Measurements from ENCODE around the gene PTPRM. TPM values are rescaled to one million over a fixed set of nuclear protein-coding genes. Genes with fewer than 3 reads are reported as not detected.

Gene PTPRM
- total and polyA plus RNA-seq, 2 of the 8 experiments (the other 6 are each of a cell fraction or from before 2014, with no cell fraction given) = 4.1 to 7.0 TPM

DNA sequence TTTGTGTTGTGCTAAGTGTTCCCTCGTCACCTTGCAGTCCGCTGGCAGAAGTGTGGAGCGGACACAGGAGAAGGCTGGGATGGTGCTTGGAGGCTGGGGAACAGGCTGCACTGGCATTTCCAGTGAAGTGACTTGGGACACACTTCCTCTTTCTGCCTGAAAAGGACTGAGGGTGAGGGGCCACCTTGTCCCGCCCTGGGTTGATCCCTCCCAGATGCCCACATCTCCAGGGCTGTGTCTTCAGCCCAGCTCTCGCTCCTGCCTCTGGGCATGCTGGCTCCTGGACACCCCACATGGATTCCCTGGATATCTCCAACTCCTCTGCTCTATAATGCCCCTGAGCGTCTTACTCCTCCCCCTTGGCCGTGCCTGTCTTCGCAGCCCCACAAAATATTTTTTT is 412.6 kb downstream of the PTPRM start:
- no peak overlapping the region for H2BK120ac ChIP-seq (replicated peaks; ENCODE audit: low read depth, low read length)
- no peak overlapping the region for H3K18ac ChIP-seq (ENCODE audit: extremely low read depth, low read length)
- no peak overlapping the region for H4K5ac ChIP-seq (ENCODE audit: insufficient read length, low read depth, low read length)
- no peaks in the 10 kb centered on the region for H4K20me1 ChIP-seq (replicated peaks in 1 of 2; ENCODE audit: control insufficient read depth in 1 of 2, insufficient read depth in 2 of 2, low read length in 2 of 2)
- H3K14ac ChIP-seq (ENCODE audit: insufficient read length) = no peak overlapping the region
- peak overlapping the region; percentile 34; the same call in 1 of the 2 replicates for H3K27ac ChIP-seq (ENCODE audit: low read depth, low read length)
- H3K27me3 ChIP-seq (replicated peaks in 1 of 4; ENCODE audit: control insufficient read depth in 3 of 4, extremely low read depth in 1 of 4, insufficient read depth in 3 of 4, low read length in 3 of 4) = no peaks in the 10 kb centered on the region
- no peaks in the 10 kb centered on the region for H3K23me2 ChIP-seq (ENCODE audit: low read depth, low read length)
- H3K56ac ChIP-seq (replicated peaks; ENCODE audit: insufficient read length, low read depth, low read length) = no peak overlapping the region
- 0 out of 7 replicates have a peak, but pooled peaks cover 0 to 1% (median 0%) of the 10 kb centered on the region in 4 experiments for H3K4me1 ChIP-seq (replicated peaks in 1 of 4; ENCODE audit: control insufficient read depth in 3 of 4, insufficient read depth in 4 of 4, low read length in 3 of 4)
- CTCF ChIA-PET (ENCODE audit: partially characterized antibody) = interaction anchor here (0.7 to 2.1 kb wide), 13 partner anchors 18 to 718 kb away, joined by 3 to 7 read pairs (median 3); no protein-coding TSS in a partner anchor
- H3K9ac ChIP-seq (replicated peaks in 1 of 4; ENCODE audit: extremely low read depth in 1 of 4, low read depth in 3 of 4, low read length in 3 of 4) = no peak overlapping the region
- H2BK12ac ChIP-seq (ENCODE audit: low read depth, low read length) = no peak overlapping the region
- H3K23ac ChIP-seq (ENCODE audit: insufficient read length) = no peak overlapping the region
- H3K36me3 ChIP-seq (ENCODE audit: control insufficient read depth in 2 of 4, insufficient read depth in 4 of 4, low read length in 3 of 4) = no peaks in the 10 kb centered on the region
- no peak overlapping the region for H2AFZ ChIP-seq (ENCODE audit: low read length)
- no peak for DNase-seq (ENCODE audit: low read depth in 1 of 2, low spot score in 2 of 2)
- no peak overlapping the region for H2AK5ac ChIP-seq (ENCODE audit: low read depth, low read length)
- 87% methylated on average over 8 of the region's 8 CpGs; no CpG with 5 or more reads in 1 of the 2 experiments for WGBS, 2 experiments (ENCODE audit: extremely low coverage in 1 of 2, insufficient coverage in 1 of 2, insufficient read length in 1 of 2, insufficient replicate concordance in 2 of 2, low coverage in 1 of 2, low lambda C conversion rate in 2 of 2, missing lambda C conversion rate in 1 of 2)
- no peak overlapping the region for H2BK5ac ChIP-seq (ENCODE audit: low read depth, low read length)
- FAIRE-seq = no peak
- H4K91ac ChIP-seq (replicated peaks; ENCODE audit: insufficient read length, low read length) = no peak overlapping the region
- H2BK15ac ChIP-seq (ENCODE audit: low read length) = no peak overlapping the region
- no peaks in the 10 kb centered on the region for H3K79me2 ChIP-seq (ENCODE audit: control insufficient read depth in 1 of 2, insufficient read depth in 2 of 2, low read length in 2 of 2)
- H3K79me1 ChIP-seq (ENCODE audit: low read depth, low read length) = no peaks in the 10 kb centered on the region
- H3K4me3 ChIP-seq (ENCODE audit: extremely low read depth in 1 of 4, insufficient read depth in 2 of 4, low read depth in 3 of 4, low read length in 4 of 4) = no peak overlapping the region
- H3K4ac ChIP-seq (replicated peaks; ENCODE audit: insufficient read length, low read depth, low read length) = no peak overlapping the region
- no peaks in the 10 kb centered on the region for H3K9me3 ChIP-seq (ENCODE audit: insufficient read depth in 2 of 2, low read depth in 1 of 2, low read length in 1 of 2)
- POLR2A ChIA-PET (ENCODE audit: partially characterized antibody) = interaction anchor here (0.7 to 1.9 kb wide), 3 partner anchors 14 to 51 kb away, joined by 3 to 4 read pairs (median 4); no protein-coding TSS in a partner anchor
- no peak overlapping the region for H4K8ac ChIP-seq (ENCODE audit: extremely low read depth, insufficient read depth, low read length)
- H2BK20ac ChIP-seq (ENCODE audit: low read length) = no peak overlapping the region
- H3K4me2 ChIP-seq (ENCODE audit: insufficient read depth in 1 of 2, low read depth in 2 of 2, low read length in 2 of 2) = no peak overlapping the region
- TF ChIP-seq, protein P1, sequence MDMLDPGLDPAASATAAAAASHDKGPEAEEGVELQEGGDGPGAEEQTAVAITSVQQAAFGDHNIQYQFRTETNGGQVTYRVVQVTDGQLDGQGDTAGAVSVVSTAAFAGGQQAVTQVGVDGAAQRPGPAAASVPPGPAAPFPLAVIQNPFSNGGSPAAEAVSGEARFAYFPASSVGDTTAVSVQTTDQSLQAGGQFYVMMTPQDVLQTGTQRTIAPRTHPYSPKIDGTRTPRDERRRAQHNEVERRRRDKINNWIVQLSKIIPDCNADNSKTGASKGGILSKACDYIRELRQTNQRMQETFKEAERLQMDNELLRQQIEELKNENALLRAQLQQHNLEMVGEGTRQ (IDR thresholded peaks at IDR 0.05; ENCODE audit: low read length) = no peak
- no peak for TF ChIP-seq CTBP2 (IDR thresholded peaks at IDR 0.05; ENCODE audit: borderline replicate concordance, insufficient read depth, insufficient read length, low read length)
- TF ChIP-seq CBX8 (IDR thresholded peaks at IDR 0.05; ENCODE audit: borderline replicate concordance, low read depth, low read length) = no peak
- TF ChIP-seq TCF12 (IDR thresholded peaks at IDR 0.05; ENCODE audit: low read depth, low read length) = no peak
- TF ChIP-seq SP2 (IDR thresholded peaks at IDR 0.05; ENCODE audit: low read length) = no peak
- TF ChIP-seq GTF2F1 (IDR thresholded peaks at IDR 0.05; ENCODE audit: borderline replicate concordance, low read depth, low read length) = no peak
- no peak for TF ChIP-seq HDAC2 (IDR thresholded peaks at IDR 0.05; ENCODE audit: borderline replicate concordance in 1 of 2, low read depth in 2 of 2, low read length in 2 of 2)
- TF ChIP-seq EGR1 (IDR thresholded peaks at IDR 0.05; ENCODE audit: borderline replicate concordance, low read depth, low read length) = no peak
- TF ChIP-seq RAD21 (IDR thresholded peaks at IDR 0.05 in 1 of 2, conservative IDR thresholded peaks at IDR 0.05 in 1 of 2; ENCODE audit: low read depth in 2 of 2, low read length in 2 of 2) = no peak
- no peak for TF ChIP-seq SAP30 (IDR thresholded peaks at IDR 0.05; ENCODE audit: insufficient read depth, insufficient replicate concordance, low read length)
